Measurements from ENCODE around the gene POU3F4.

DNA sequence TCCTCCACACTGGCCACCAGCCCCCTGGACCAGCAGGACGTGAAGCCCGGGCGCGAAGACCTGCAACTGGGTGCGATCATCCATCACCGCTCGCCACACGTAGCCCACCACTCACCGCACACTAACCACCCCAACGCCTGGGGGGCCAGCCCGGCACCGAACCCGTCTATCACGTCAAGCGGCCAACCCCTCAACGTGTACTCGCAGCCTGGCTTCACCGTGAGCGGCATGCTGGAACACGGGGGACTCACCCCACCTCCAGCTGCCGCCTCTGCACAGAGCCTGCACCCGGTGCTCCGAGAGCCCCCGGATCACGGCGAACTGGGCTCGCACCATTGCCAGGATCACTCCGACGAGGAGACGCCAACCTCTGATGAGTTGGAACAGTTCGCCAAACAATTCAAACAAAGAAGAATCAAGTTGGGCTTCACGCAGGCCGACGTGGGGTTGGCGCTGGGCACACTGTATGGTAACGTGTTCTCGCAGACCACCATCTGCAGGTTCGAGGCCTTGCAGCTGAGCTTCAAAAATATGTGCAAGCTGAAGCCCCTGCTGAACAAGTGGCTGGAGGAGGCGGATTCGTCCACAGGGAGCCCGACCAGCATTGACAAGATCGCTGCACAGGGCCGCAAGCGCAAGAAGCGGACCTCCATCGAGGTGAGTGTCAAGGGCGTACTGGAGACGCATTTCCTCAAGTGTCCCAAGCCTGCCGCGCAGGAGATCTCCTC lies 600 bp downstream of the POU3F4 start:
- no peak for TF ChIP-seq CTCF (conservative IDR thresholded peaks at IDR 0.05; ENCODE audit: low read depth, low read length)
- no peak for TF ChIP-seq MAZ (IDR thresholded peaks at IDR 0.05; ENCODE audit: borderline replicate concordance, low read depth, low read length)
- TF ChIP-seq USF2 (IDR thresholded peaks at IDR 0.05; ENCODE audit: low read depth, low read length): no peak
- TF ChIP-seq POLR2A (IDR thresholded peaks at IDR 0.05; ENCODE audit: low read depth, low read length): no peak
- TF ChIP-seq FOS (IDR thresholded peaks at IDR 0.05; ENCODE audit: low read depth, low read length): no peak
- no peak for TF ChIP-seq CEBPB (IDR thresholded peaks at IDR 0.05; ENCODE audit: low read depth, low read length)
- no peak for TF ChIP-seq SMC3 (IDR thresholded peaks at IDR 0.05; ENCODE audit: low read depth, low read length)
- TF ChIP-seq RAD21 (IDR thresholded peaks at IDR 0.05; ENCODE audit: low read length): no peak
- TF ChIP-seq BHLHE40 (IDR thresholded peaks at IDR 0.05; ENCODE audit: low read depth, low read length): no peak
- TF ChIP-seq, protein P1, sequence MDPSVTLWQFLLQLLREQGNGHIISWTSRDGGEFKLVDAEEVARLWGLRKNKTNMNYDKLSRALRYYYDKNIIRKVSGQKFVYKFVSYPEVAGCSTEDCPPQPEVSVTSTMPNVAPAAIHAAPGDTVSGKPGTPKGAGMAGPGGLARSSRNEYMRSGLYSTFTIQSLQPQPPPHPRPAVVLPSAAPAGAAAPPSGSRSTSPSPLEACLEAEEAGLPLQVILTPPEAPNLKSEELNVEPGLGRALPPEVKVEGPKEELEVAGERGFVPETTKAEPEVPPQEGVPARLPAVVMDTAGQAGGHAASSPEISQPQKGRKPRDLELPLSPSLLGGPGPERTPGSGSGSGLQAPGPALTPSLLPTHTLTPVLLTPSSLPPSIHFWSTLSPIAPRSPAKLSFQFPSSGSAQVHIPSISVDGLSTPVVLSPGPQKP (IDR thresholded peaks at IDR 0.05; ENCODE audit: borderline replicate concordance, low read depth, low read length): no peak
- no peak for TF ChIP-seq RFX5 (IDR thresholded peaks at IDR 0.05; ENCODE audit: low read depth, low read length)
- TF ChIP-seq NFE2L2 (IDR thresholded peaks at IDR 0.05; ENCODE audit: low read depth, low read length): no peak

All from IMR-90 (cell line).